NCI-H2171 treated with DMSO at 0.1 percent for 48 hours (cell line): ENCODE measurements around the gene WNT2B.

Experiments
- DNase-seq: peaks from one replicate; lab custom pipeline; 2025; lab: John Stamatoyannopoulos, UW

WNT2B gene

GRCh38 chr1:112527266-112528010 lies 18.7 kb downstream of the WNT2B start:
- DNase-seq: no peak

- no peak for DNase-seq
These were observed 19.3 kb downstream of the WNT2B start for GRCh38 chr1:112528076-112528475.

GRCh38 chr1:112529301-112529700 lies 20.5 kb downstream of the WNT2B start:
- no peak for DNase-seq

GRCh38 chr1:112530832-112531231 lies 22.1 kb downstream of the WNT2B start:
- no peak for DNase-seq

DNA sequence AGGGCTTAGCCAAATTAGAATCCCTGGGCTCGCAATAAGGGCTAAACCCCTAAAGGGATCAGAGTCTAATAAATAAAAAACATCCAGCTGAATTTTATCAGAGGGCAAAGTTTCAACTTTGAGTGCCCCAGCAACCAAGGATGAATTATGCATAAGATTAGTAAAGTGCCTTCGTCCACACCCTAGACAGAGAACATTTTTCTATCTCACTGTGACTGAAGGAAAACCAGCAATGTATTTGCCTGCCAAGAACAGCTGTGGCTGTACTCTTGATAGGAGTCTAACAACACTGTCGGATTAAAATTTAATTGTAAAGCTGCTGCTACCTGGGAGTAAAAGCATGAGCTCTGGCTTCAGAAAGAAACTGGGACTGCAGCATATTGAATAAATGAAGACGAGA lies 23.3 kb downstream of the WNT2B start:
- DNase-seq: no peak

DNA sequence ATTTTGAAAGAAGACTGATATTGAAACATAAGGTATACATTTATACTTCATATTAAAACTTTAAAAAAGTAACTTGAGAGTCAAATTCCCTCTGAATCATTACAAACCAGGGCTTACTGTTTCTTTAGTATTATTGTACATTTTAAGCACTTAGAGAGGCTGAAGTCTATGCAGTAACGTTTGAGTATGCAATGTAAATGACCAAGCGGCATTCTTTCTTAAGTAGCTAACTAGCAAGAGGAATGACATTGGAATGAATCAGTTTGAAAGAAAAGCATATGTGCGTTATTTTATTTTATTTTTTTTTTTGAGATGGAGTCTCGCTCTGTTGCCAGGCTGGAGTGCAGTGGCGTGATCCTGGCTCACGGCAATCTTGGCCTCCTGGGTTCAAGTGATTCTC lies 24.3 kb downstream of the WNT2B start:
- DNase-seq: no peak

GRCh38 chr1:112536561-112536960 lies 27.8 kb downstream of the WNT2B start:
- no peak for DNase-seq

GRCh38 chr1:112537456-112537855 lies 28.7 kb downstream of the WNT2B start:
- no peak for DNase-seq

GRCh38 chr1:112538883-112539282 lies 30.1 kb downstream of the WNT2B start:
- no peak for DNase-seq

GRCh38 chr1:112540226-112540794 lies 31.5 kb downstream of the WNT2B start:
- DNase-seq: no peak

DNA sequence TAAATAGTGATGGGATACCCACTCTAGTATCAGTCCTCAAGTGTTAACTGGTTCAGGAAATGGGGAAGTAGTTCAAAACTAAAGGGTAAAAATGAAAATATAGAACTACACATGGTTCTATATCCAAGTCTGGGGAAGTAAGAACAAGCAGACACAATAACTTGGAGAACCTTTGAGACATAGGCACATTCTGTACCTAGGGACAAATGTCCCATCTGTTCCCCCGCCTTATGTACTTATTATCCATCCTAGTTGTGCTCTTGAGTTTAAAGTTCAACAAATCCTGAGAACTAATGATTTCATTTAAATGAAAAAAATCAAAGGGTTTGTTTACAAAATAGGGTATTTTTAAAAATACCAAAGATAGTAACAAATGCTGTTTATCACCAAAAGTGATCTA lies 32.5 kb downstream of the WNT2B start:
- no peak for DNase-seq

DNA sequence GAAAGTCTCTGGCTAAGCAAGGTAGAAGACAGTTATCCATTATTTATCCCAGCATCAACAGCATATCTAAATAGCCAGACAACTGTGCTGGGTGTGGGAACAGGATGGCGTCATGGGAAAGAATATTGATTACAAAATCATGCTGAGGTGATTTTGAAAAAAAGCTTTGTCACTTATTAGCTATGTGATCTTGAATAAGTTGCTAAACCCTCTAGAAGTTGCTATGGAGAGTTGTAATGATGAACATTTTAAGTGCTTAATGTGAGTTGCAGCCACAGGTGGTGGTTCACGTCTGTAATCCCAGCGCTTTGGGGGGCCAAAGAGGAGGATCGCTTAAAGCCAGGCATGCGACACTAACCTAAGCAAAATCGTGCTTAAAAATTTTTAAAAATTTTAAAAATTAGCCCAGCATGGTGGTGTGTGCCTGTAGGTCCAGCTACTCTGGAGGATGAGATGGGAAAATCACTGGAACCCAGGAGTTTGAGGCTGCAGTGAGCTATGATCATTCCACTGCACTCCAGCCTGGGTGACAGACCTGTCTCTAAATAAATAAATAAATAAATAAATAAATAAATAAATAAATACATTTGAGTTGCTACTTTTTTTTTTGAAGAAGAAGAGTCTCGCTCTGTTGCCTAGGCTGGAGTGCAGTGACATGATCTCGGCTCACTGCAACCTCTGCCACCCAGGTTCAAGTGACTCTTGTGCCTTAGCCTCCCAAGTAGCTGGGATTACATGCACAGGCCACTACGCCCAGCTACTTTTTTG lies 33.6 kb downstream of the WNT2B start:
- no peak for DNase-seq

- no peak for DNase-seq
These were observed 35.4 kb downstream of the WNT2B start for GRCh38 chr1:112544011-112544688.

DNA sequence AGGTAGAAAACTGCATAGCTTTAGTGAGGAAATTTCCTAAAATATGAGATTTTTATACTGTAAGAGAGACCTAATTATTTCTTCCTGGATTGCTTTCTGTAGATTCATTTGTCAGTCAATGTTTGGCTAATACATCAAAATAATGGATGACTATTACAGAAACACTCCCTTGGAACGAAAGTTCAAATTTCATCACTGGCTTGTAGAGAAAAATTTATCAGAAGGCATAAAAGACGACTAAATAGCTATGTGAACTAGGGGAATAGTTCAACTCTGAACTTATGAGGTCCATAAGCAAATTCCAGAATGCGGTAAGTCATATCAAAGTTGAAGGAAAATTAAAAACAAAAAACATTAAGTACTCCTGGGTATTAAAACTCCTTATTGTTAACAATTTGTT lies 36.0 kb downstream of the WNT2B start:
- DNase-seq: no peak

DNA sequence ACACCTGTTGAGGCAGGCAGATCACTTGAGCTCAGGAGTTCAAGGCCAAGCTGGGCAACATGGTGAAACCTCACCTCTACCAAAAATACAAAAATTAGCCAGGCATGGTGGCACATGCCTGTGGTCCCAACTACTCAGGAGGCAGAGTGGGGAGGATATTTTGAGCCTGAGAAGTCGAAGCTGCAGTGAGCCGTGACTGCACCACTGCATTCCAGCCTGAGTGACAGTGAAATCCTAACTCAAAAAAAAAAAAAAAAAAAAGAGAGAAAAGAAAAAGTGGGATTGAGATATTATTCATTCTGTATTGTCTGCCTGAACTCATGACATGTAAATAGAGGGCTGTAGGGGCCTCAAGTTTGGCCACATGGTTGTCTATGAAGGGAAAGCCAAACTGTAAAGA lies 37.3 kb downstream of the WNT2B start:
- DNase-seq: no peak

DNA sequence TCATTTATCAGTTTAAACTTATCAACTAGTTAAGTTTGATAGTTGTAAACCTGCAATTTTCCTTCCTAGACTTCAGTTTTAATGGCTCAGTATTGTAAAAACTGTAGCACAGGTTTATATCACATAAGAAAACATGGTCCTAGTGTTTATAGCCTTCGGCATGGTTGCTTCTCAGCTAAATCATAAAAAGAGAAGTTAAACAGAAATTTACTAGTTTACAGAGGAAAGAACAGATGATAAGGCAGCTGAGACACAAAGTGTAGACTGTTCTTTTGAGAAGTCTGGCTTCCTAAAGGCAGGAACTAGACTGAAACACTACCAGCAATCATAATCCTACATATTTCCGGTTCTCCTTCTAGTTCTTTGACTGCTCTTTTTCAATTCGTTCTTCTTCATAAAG lies 39.8 kb downstream of the WNT2B start:
- no peak for DNase-seq

DNA sequence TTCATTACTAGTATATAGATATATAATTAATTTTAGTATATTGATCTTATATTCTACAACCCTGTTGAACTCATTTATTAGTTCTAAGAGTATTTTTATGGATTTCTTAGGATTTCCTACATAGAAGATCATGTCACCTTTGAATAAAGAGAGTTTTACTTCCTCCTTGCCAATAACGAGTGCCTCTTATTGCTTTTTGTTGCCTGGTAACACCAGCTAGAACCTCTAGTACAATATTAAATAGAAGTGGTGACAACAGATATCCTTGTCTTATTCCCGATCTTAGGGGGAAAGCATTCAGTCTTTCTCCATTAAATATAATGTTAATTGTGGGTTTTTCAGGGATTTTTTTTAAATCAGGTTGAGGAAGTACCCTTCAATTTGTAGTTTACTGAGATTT lies 40.8 kb downstream of the WNT2B start:
- no peak for DNase-seq

DNA sequence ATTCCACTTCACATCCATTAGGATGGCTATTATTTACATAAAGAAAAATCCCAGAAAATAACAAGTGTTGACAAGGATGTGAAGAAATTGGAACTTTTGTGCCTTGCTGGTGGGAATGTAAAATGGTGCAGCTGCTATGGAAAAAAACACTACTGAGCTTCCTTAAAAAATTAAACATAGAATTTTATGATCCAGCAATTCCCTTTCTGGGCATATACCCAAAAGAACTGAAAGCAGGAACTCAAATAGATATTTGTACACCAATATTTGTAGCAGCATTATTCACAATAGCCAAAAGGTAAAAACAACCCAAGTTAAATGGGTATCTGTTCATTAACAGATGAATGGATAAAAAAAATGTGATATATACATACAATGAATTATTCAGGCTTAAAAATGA lies 45.6 kb downstream of the WNT2B start:
- no peak for DNase-seq

DNA sequence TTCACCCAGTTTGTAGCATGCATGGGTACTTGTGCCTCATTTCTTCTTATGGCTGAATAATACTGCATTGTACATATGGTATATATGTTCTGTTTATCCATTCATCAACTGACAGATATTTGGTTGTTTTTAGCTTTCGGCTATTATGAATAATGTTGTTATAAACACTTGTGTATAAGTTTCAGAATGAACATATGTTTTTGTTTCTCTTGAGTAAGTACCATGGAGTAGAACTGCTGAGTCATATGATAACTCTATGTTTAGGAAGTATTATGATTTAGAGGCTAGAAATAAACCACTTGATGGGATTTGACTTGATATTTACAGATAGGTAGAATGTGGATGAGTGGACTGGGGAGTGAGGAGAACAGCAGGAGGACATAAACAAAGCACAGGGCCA lies 48.6 kb downstream of the WNT2B start:
- peak; percentile 51 for DNase-seq

GRCh38 chr1:112558634-112559033 lies 49.9 kb downstream of the WNT2B start:
- no peak for DNase-seq

DNA sequence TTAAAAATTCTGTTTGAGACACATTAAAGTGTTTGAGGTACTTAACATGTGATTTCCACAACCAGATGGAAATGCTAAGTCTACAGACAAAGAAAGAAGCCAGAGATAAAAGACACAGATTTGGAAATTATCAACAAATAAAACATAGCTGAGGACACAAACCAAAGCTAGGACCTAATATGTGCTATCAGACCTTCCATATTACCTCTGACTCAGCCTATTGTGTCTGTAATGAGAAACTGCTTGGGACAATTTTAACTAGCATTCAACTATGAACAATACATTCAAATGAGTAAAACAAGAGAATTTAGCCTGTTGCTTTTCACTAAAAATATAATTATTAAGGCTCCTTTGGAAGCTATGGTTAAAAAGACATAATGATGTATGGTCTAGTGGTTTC lies 54.6 kb downstream of the WNT2B start:
- DNase-seq: no peak

GRCh38 chr1:112564081-112564480 lies 55.3 kb downstream of the WNT2B start:
- DNase-seq: no peak

DNA sequence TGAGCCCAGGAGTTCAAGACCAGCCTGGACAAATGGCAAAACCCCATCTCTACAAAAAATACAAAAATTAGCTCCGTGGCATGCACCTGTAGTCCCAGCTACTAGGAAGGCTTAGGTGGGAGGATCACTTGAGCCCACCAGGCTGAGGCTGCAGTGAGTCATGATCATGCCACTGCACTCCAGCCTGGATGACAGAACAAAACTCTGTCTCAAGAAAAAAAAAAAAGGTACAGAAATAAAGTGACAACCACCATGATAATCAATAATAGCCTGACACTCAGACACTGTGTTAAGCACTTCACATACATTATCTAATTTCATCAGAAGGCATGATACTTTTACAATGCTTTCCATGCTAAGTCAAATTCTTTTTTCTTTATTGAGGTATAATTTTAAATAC lies 57.0 kb downstream of the WNT2B start:
- DNase-seq: no peak
